Urothelium cell line (cell line): ENCODE measurements around the gene ATP13A3.

Source experiments
- DNase-seq: peaks from one replicate; pipeline ENCODE4 v3.0.0; 2011; ENCODE audit warnings: low spot score, mixed read lengths
- FAIRE-seq: peaks from 2 replicates; lab custom pipeline; 2011; peaks lifted over from hg19 to GRCh38; lab: Jason Lieb, UNC

Gene ATP13A3

GRCh38 chr3:194397757-194398312, 89.0 kb downstream of the ATP13A3 start:
- no peak for FAIRE-seq

GRCh38 chr3:194396859-194397756, 89.7 kb downstream of the ATP13A3 start:
- FAIRE-seq, result no peak
- no peak for DNase-seq

More at GRCh38 chr3:194397757-194398312, 89.0 kb downstream of the ATP13A3 start:
- DNase-seq, result no peak

GRCh38 chr3:194396539-194396858, 90.3 kb downstream of the ATP13A3 start:
- DNase-seq (no peak), FAIRE-seq (no peak)

- FAIRE-seq (no peak), DNase-seq (no peak)
These were observed 90.8 kb downstream of the ATP13A3 start for GRCh38 chr3:194395778-194396538.

GRCh38 chr3:194395212-194395611, 91.6 kb downstream of the ATP13A3 start:
- DNase-seq (no peak), FAIRE-seq (no peak)

- DNase-seq (no peak), FAIRE-seq (no peak)
These were observed 94.2 kb downstream of the ATP13A3 start for GRCh38 chr3:194392576-194392975.

- FAIRE-seq (no peak), DNase-seq (no peak)
These were observed 96.0 kb downstream of the ATP13A3 start for GRCh38 chr3:194390835-194391234.

- DNase-seq (no peak), FAIRE-seq (no peak)
These were observed 97.5 kb downstream of the ATP13A3 start for GRCh38 chr3:194389269-194389668.

- no peak for FAIRE-seq
- no peak for DNase-seq
These were observed 98.8 kb downstream of the ATP13A3 start for GRCh38 chr3:194387926-194388418.

- FAIRE-seq (no peak), DNase-seq (no peak)
These were observed 99.5 kb downstream of the ATP13A3 start for GRCh38 chr3:194387276-194387675.

GRCh38 chr3:194386648-194387047, 100.2 kb downstream of the ATP13A3 start:
- FAIRE-seq, result no peak
- no peak for DNase-seq

GRCh38 chr3:194386066-194386465, 100.7 kb downstream of the ATP13A3 start:
- no peak for FAIRE-seq
- DNase-seq, result no peak

- DNase-seq (no peak), FAIRE-seq (no peak)
These were observed 102.2 kb downstream of the ATP13A3 start for GRCh38 chr3:194384569-194385001.

- FAIRE-seq (no peak), DNase-seq (no peak)
These were observed 102.6 kb downstream of the ATP13A3 start for GRCh38 chr3:194384156-194384555.

- FAIRE-seq (peak; percentile 9), DNase-seq (no peak)
These were observed 103.4 kb downstream of the ATP13A3 start for GRCh38 chr3:194383276-194383940.

GRCh38 chr3:194382892-194383223, 103.9 kb downstream of the ATP13A3 start:
- FAIRE-seq (no peak), DNase-seq (no peak)

- no peak for FAIRE-seq
- DNase-seq, result no peak
These were observed 104.5 kb downstream of the ATP13A3 start for GRCh38 chr3:194382196-194382891.

GRCh38 chr3:194381460-194381875, 105.3 kb downstream of the ATP13A3 start:
- DNase-seq (peak; percentile 35), FAIRE-seq (no peak)

GRCh38 chr3:194380326-194380725, 106.5 kb downstream of the ATP13A3 start:
- FAIRE-seq (peak; percentile 56), DNase-seq (no peak)

- FAIRE-seq (no peak), DNase-seq (no peak)
These were observed 107.2 kb downstream of the ATP13A3 start for GRCh38 chr3:194379651-194380050.
